ENCODE data around the gene SETD2.

Gene SETD2

GRCh38 chr3:46998121-46998851 lies 165.6 kb downstream of the SETD2 start:
- peak; percentile 60 for DNase-seq (ENCODE audit: low spot score)

GRCh38 chr3:46997453-46998091 lies 166.3 kb downstream of the SETD2 start:
- DNase-seq (ENCODE audit: low spot score): no peak

- DNase-seq (ENCODE audit: low spot score): no peak
Measured at GRCh38 chr3:46996689-46997452, 167.0 kb downstream of the SETD2 start.

GRCh38 chr3:46995901-46996562 lies 167.9 kb downstream of the SETD2 start:
- DNase-seq (ENCODE audit: low spot score): no peak

- DNase-seq (ENCODE audit: low spot score): no peak
Measured at GRCh38 chr3:46994801-46995731, 168.8 kb downstream of the SETD2 start.

- DNase-seq (ENCODE audit: low spot score): no peak
Measured at GRCh38 chr3:46993986-46994385, 169.9 kb downstream of the SETD2 start.

GRCh38 chr3:46993292-46993691 lies 170.6 kb downstream of the SETD2 start:
- DNase-seq (ENCODE audit: low spot score): no peak

GRCh38 chr3:46992231-46992630 lies 171.7 kb downstream of the SETD2 start:
- DNase-seq (ENCODE audit: low spot score): no peak

- no peak for DNase-seq (ENCODE audit: low spot score)
Measured at GRCh38 chr3:46991406-46992165, 172.3 kb downstream of the SETD2 start.

- DNase-seq (ENCODE audit: low spot score): peak; percentile 43
Measured at GRCh38 chr3:46990573-46991374, 173.1 kb downstream of the SETD2 start.

- DNase-seq (ENCODE audit: low spot score): no peak
Measured at GRCh38 chr3:46989146-46989810, 174.6 kb downstream of the SETD2 start.

- no peak for DNase-seq (ENCODE audit: low spot score)
Measured at GRCh38 chr3:46988616-46989015, 175.3 kb downstream of the SETD2 start.

- no peak for DNase-seq (ENCODE audit: low spot score)
Measured at GRCh38 chr3:46987743-46988401, 176.0 kb downstream of the SETD2 start.

GRCh38 chr3:46987319-46987742 lies 176.6 kb downstream of the SETD2 start:
- no peak for DNase-seq (ENCODE audit: low spot score)

- no peak for DNase-seq (ENCODE audit: low spot score)
Measured at GRCh38 chr3:46986782-46987310, 177.1 kb downstream of the SETD2 start.

- DNase-seq (ENCODE audit: low spot score): no peak
Measured at GRCh38 chr3:46986055-46986730, 177.7 kb downstream of the SETD2 start.

- DNase-seq (ENCODE audit: low spot score): no peak
Measured at GRCh38 chr3:46985588-46985987, 178.3 kb downstream of the SETD2 start.

Data from Ammon's horn (tissue), 1 donor.